Liver (tissue), 9 donors: ENCODE results near the gene SOX15. TPM values are rescaled to one million over a fixed set of nuclear protein-coding genes. Genes with fewer than 3 reads are reported as not detected.
A peak's percentile ranks its signal among the peaks of the same experiment; 100 is the strongest.

Experiments
- DNase-seq: peaks from one replicate; pipeline ENCODE4 v3.0.0-alpha.2; 2017; ENCODE audit warnings: low spot score
- H3K27ac ChIP-seq, 2 donors: one replicate each; pipeline ENCODE4 v1.7.0; 2013; ENCODE audit warnings: inconsistent platforms in 2 of 2, low read length in 2 of 2, control low read depth in 1 of 2, low read depth in 1 of 2, mild to moderate bottlenecking in 1 of 2
- H3K27me3 ChIP-seq, 4 donors: one replicate each; pipeline versions ENCODE4 v1.6.1 to v1.7.0; 2013; ENCODE audit warnings: low read length in 3 of 4, inconsistent platforms in 1 of 4, mild to moderate bottlenecking in 1 of 4, moderate library complexity in 1 of 4; ENCODE audit not compliant: control insufficient read depth in 4 of 4, insufficient read depth in 4 of 4
- H3K36me3 ChIP-seq, 4 donors: one replicate each; pipeline versions ENCODE4 v1.6.1 to v1.7.0; 2013; ENCODE audit warnings: low read length in 3 of 4, mild to moderate bottlenecking in 3 of 4, low read depth in 1 of 4, moderate library complexity in 1 of 4; ENCODE audit not compliant: control insufficient read depth in 4 of 4, insufficient read depth in 3 of 4
- H3K4me1 ChIP-seq, 4 donors: one replicate each; pipeline versions ENCODE4 v1.6.1 to v1.7.0; 2013; ENCODE audit warnings: low read length in 3 of 4, mild to moderate bottlenecking in 3 of 4, moderate library complexity in 1 of 4; ENCODE audit not compliant: control insufficient read depth in 4 of 4, insufficient read depth in 4 of 4
- H3K4me3 ChIP-seq, 3 donors: one replicate each; pipeline versions ENCODE4 v1.6.1 to v1.7.0; 2013; ENCODE audit warnings: low read length in 3 of 3, control low read depth in 1 of 3, low read depth in 1 of 3, mild to moderate bottlenecking in 1 of 3
- H3K9ac ChIP-seq, 2 donors: one replicate each; pipeline ENCODE4 v1.7.0; 2013; ENCODE audit warnings: low read length in 2 of 2, mild to moderate bottlenecking in 2 of 2, moderate library complexity in 2 of 2, control low read depth in 1 of 2, low read depth in 1 of 2
- H3K9me3 ChIP-seq, 4 donors: one replicate each; pipeline versions ENCODE4 v1.6.1 to v1.7.0; 2013; ENCODE audit warnings: low read length in 3 of 4; ENCODE audit not compliant: control insufficient read depth in 4 of 4
- ATF3 ChIP-seq: IDR thresholded peaks from 2 replicates; pipeline ENCODE4 v1.6.1; 2016; ENCODE audit warnings: antibody characterized with exemption
- EGR1 ChIP-seq, 2 donors: IDR thresholded peaks; 2 replicates each; pipeline ENCODE4 v1.6.1; 2016 to 2018; ENCODE audit warnings: antibody characterized with exemption in 2 of 2, low read depth in 2 of 2
- FOXA1 ChIP-seq: IDR thresholded peaks from 2 replicates; pipeline ENCODE4 v1.6.1; 2016; ENCODE audit warnings: antibody characterized with exemption
- HNF4A ChIP-seq, 2 donors: conservative IDR thresholded peaks; 2 replicates each; pipeline ENCODE4 v1.6.1; 2016; ENCODE audit warnings: antibody characterized with exemption in 2 of 2, mild to moderate bottlenecking in 2 of 2
- RXRA ChIP-seq, 2 donors: IDR thresholded peaks; 2 replicates each; pipeline ENCODE4 v1.6.1; 2017 to 2018; ENCODE audit warnings: antibody characterized with exemption in 2 of 2, mild to moderate bottlenecking in 1 of 2
- SP1 ChIP-seq: IDR thresholded peaks from 2 replicates; pipeline ENCODE4 v1.6.1; 2018; ENCODE audit warnings: antibody characterized with exemption, mild to moderate bottlenecking
- ZBTB33 ChIP-seq: IDR thresholded peaks from 2 replicates; pipeline ENCODE4 v1.6.1; 2016; ENCODE audit warnings: antibody characterized with exemption
- WGBS: extraction: QIAGEN DNeasy Blood & Tissue Kit; methylation state at CpG from one replicate; pipeline ENCODE4 v1.1.7; 2013; 5-methylcytosine and 5-hydroxymethylcytosine counted together
- polyA plus RNA-seq, 2 donors: library from polyadenylated mRNA; stranded (reverse) in 1 of 2; unstranded in 1 of 2; fragments of 200-250 nt in 1 of 2; fragments of >200 nt in 1 of 2; fragmentation: Nextera tagmentation in 1 of 2; extraction: Ambion mirVana in 1 of 2; gene quantifications; one replicate each; pipeline versions ENCODE4 v1.2.1 to v1.2.3, GENCODE V29; 2013 to 2015
- total RNA-seq, 2 donors: library from RNA; depleted of rRNA; stranded (reverse); fragments of >200 nt; gene quantifications; one replicate each; pipeline ENCODE4 v1.2.3, GENCODE V29; 2014
- donor health status: healthy.
- donor health status: healthy.
- donor health status: healthy.
- donor health status: healthy.
- donor health status: healthy.

Gene SOX15
- total and polyA plus RNA-seq, 4 donors, result 0.06 to 0.33 (median 0.17) TPM; not detected in 1

- Histone ChIP-seq H3K27me3 (no peaks in the 10 kb centered on the region), H3K4me1 (peaks cover 12 to 70% (median 56%) of the 10 kb centered on the region in 4 donors), H3K36me3 (peaks cover 20 to 42% (median 41%) of the 10 kb centered on the region in 4 donors), H3K9me3 (no peaks in the 10 kb centered on the region), H3K27ac (no peak overlapping the region), H3K9ac (no peak overlapping the region), H3K4me3 (no peak overlapping the region)
- no peak for DNase-seq
- TF ChIP-seq ATF3 (no peak), HNF4A (conservative IDR thresholded peaks at IDR 0.05) (peak in 1 of 2 donors; percentile 19), SP1 (no peak)
- 88% methylated on average over 14 of the region's 14 CpGs for WGBS
These were observed 13.4 kb downstream of the SOX15 start for GRCh38 chr17:7576432-7576937.

- Histone ChIP-seq H3K4me1 (peaks cover 12 to 68% (median 57%) of the 10 kb centered on the region in 4 donors), H3K27me3 (no peaks in the 10 kb centered on the region), H3K9ac (no peak overlapping the region), H3K36me3 (peaks cover 20 to 42% (median 41%) of the 10 kb centered on the region in 4 donors), H3K27ac (peak overlapping the region in 1 of 2 donors; percentile 45), H3K9me3 (no peaks in the 10 kb centered on the region), H3K4me3 (no peak overlapping the region)
- 84% methylated on average over 7 of the region's 7 CpGs for WGBS
- TF ChIP-seq FOXA1 (no peak), ATF3 (no peak), ZBTB33 (no peak), RXRA (IDR thresholded peaks at IDR 0.05) (no peak)
- no peak for DNase-seq
These were observed 13.9 kb downstream of the SOX15 start for GRCh38 chr17:7575959-7576358.

- peaks cover 20 to 47% (median 43%) of the 10 kb centered on the region in 4 donors for H3K36me3 ChIP-seq
- peak overlapping the region in 1 of 2 donors; percentile 45 for H3K27ac ChIP-seq
- DNase-seq, result no peak
- H3K27me3 ChIP-seq, result no peaks in the 10 kb centered on the region
- TF ChIP-seq EGR1 (IDR thresholded peaks at IDR 0.05; ENCODE audit: low read depth in 2 of 2) (no peak), ATF3 (no peak), SP1 (no peak)
- WGBS, result 83% methylated on average over 1 of the region's 1 CpG
- H3K4me3 ChIP-seq, result peak overlapping the region in 1 of 3 donors; percentile 1
- H3K9me3 ChIP-seq, result no peaks in the 10 kb centered on the region
- H3K4me1 ChIP-seq, result peaks cover 12 to 63% (median 53%) of the 10 kb centered on the region in 4 donors
- H3K9ac ChIP-seq, result no peak overlapping the region
These were observed 14.4 kb downstream of the SOX15 start for GRCh38 chr17:7575481-7575883.
